H1 (cell line): ENCODE measurements around the gene CAPN9. TPM values are rescaled to one million over a fixed set of nuclear protein-coding genes. Genes with fewer than 3 reads are reported as not detected.

Experiments used
- CTCF ChIA-PET: fragments of 300-600 bp; sonication (Branson Sonifier 250); formaldehyde crosslinking; loops from one replicate; lab custom pipeline; 2021; ENCODE audit not compliant: partially characterized antibody; lab: Charles Lee
- POLR2A ChIA-PET: fragments of 300-600 bp; sonication (Branson Sonifier 250); formaldehyde crosslinking; loops from one replicate; lab custom pipeline; 2021; ENCODE audit warnings: inconsistent platforms; ENCODE audit not compliant: partially characterized antibody; lab: Charles Lee
- DNase-seq, 2 experiments: peaks; one replicate each; pipeline versions ENCODE4 v3.0.0 to v3.0.0-alpha.2; 2010 to 2022; ENCODE audit warnings: low spot score in 2 of 2, low read depth in 1 of 2, mixed read lengths in 1 of 2
- FAIRE-seq: peaks from 2 replicates; lab custom pipeline; 2011; peaks lifted over from hg19 to GRCh38; lab: Jason Lieb, UNC
- H2AFZ ChIP-seq: 2 replicates; pipeline ENCODE4 v1.8.1; 2012; ENCODE audit warnings: low read length, inconsistent platforms
- H2AK5ac ChIP-seq: 2 replicates; pipeline ENCODE4 v1.6.1; 2013; ENCODE audit warnings: low read depth, low read length
- H2BK120ac ChIP-seq: replicated peaks from 2 replicates; pipeline ENCODE3; 2013; ENCODE audit warnings: low read depth, low read length, inconsistent platforms
- H2BK12ac ChIP-seq: 2 replicates; pipeline ENCODE4 v1.6.1; 2013; ENCODE audit warnings: low read depth, low read length
- H2BK15ac ChIP-seq: 2 replicates; pipeline ENCODE4 v1.6.1; 2013; ENCODE audit warnings: low read length
- H2BK20ac ChIP-seq: 2 replicates; pipeline ENCODE4 v1.6.1; 2013; ENCODE audit warnings: low read length
- H2BK5ac ChIP-seq: 2 replicates; pipeline ENCODE4 v1.6.1; 2013; ENCODE audit warnings: low read depth, low read length
- H3K14ac ChIP-seq: 2 replicates; pipeline ENCODE4 v1.6.1; 2013; ENCODE audit warnings: inconsistent platforms; ENCODE audit not compliant: insufficient read length
- H3K18ac ChIP-seq: 2 replicates; pipeline ENCODE4 v1.6.1; 2013; ENCODE audit warnings: low read length; ENCODE audit errors: extremely low read depth
- H3K23ac ChIP-seq: 2 replicates; pipeline ENCODE4 v1.6.1; 2013; ENCODE audit warnings: inconsistent platforms; ENCODE audit not compliant: insufficient read length
- H3K23me2 ChIP-seq: 2 replicates; pipeline ENCODE4 v1.6.1; 2013; ENCODE audit warnings: low read depth, low read length
- H3K27ac ChIP-seq: 2 replicates; pipeline ENCODE4 v1.6.1; 2011; ENCODE audit warnings: low read depth, low read length, inconsistent platforms
- H3K27me3 ChIP-seq, 4 experiments: replicated peaks in 1 of 4; 1 replicate in 1 of 4; 2 replicates in 3 of 4; pipeline versions ENCODE4 v1.6.1 to v1.8.1; 2011 to 2013; ENCODE audit warnings: low read length in 3 of 4, mild to moderate bottlenecking in 3 of 4, inconsistent platforms in 2 of 4, mixed read lengths in 2 of 4, moderate library complexity in 1 of 4; ENCODE audit not compliant: control insufficient read depth in 3 of 4, insufficient read depth in 3 of 4; ENCODE audit errors: extremely low read depth in 1 of 4
- H3K36me3 ChIP-seq, 4 experiments: 2 replicates each; pipeline versions ENCODE4 v1.6.1 to v1.8.1; 2011 to 2013; ENCODE audit warnings: mild to moderate bottlenecking in 4 of 4, low read length in 3 of 4, moderate library complexity in 2 of 4, control low read depth in 1 of 4, inconsistent platforms in 1 of 4; ENCODE audit not compliant: insufficient read depth in 4 of 4, control insufficient read depth in 2 of 4
- H3K4ac ChIP-seq: replicated peaks from 2 replicates; pipeline ENCODE3; 2013; ENCODE audit warnings: low read length, low read depth, mixed read lengths, inconsistent platforms; ENCODE audit not compliant: insufficient read length
- H3K4me1 ChIP-seq, 4 experiments: replicated peaks in 1 of 4; 1 replicate in 1 of 4; 2 replicates in 3 of 4; pipeline versions ENCODE4 v1.6.1 to v1.8.1; 2011 to 2013; ENCODE audit warnings: low read length in 3 of 4, inconsistent platforms in 2 of 4, mixed read lengths in 1 of 4; ENCODE audit not compliant: insufficient read depth in 4 of 4, control insufficient read depth in 3 of 4
- H3K4me2 ChIP-seq, 2 experiments: 2 replicates each; pipeline versions ENCODE4 v1.6.1 to v1.8.1; 2011 to 2013; ENCODE audit warnings: low read depth in 2 of 2, low read length in 2 of 2, control low read depth in 1 of 2, inconsistent platforms in 1 of 2, mild to moderate bottlenecking in 1 of 2; ENCODE audit not compliant: insufficient read depth in 1 of 2
- H3K4me3 ChIP-seq, 4 experiments: fragments of 200-600, 300-600 bp in 1 of 4; sonication (generic), shearing (Covaris generic), sonication (Bioruptor Twin) in 1 of 4; 2 replicates each; pipeline versions ENCODE4 v1.5.1 to v1.8.1; 2011 to 2016; ENCODE audit warnings: low read length in 4 of 4, low read depth in 3 of 4, control low read depth in 2 of 4, inconsistent platforms in 2 of 4, mild to moderate bottlenecking in 2 of 4, mixed read lengths in 1 of 4, moderate library complexity in 1 of 4; ENCODE audit not compliant: insufficient read depth in 2 of 4; ENCODE audit errors: extremely low read depth in 1 of 4
- H3K56ac ChIP-seq: replicated peaks from 2 replicates; pipeline ENCODE3; 2013; ENCODE audit warnings: low read depth, mild to moderate bottlenecking, mixed read lengths, low read length, inconsistent platforms; ENCODE audit not compliant: insufficient read length
- H3K79me1 ChIP-seq: 2 replicates; pipeline ENCODE4 v1.6.1; 2013; ENCODE audit warnings: low read depth, low read length, control low read depth
- H3K79me2 ChIP-seq, 2 experiments: 2 replicates each; pipeline versions ENCODE4 v1.6.1 to v1.8.1; 2012 to 2013; ENCODE audit warnings: low read length in 2 of 2, mild to moderate bottlenecking in 2 of 2, inconsistent platforms in 1 of 2; ENCODE audit not compliant: insufficient read depth in 2 of 2, control insufficient read depth in 1 of 2
- H3K9ac ChIP-seq, 4 experiments: replicated peaks in 1 of 4; 1 replicate in 1 of 4; 2 replicates in 3 of 4; pipeline versions ENCODE4 v1.6.1 to v1.8.1; 2011 to 2013; ENCODE audit warnings: low read depth in 3 of 4, low read length in 3 of 4, control low read depth in 2 of 4, mild to moderate bottlenecking in 2 of 4, moderate library complexity in 2 of 4, inconsistent platforms in 1 of 4; ENCODE audit errors: extremely low read depth in 1 of 4
- H3K9me3 ChIP-seq, 2 experiments: 2 replicates each; pipeline versions ENCODE4 v1.6.1 to v1.8.1; 2012 to 2013; ENCODE audit warnings: mild to moderate bottlenecking in 2 of 2, moderate library complexity in 2 of 2, control low read depth in 1 of 2, inconsistent platforms in 1 of 2, low read depth in 1 of 2, low read length in 1 of 2, mixed read lengths in 1 of 2; ENCODE audit not compliant: insufficient read depth in 2 of 2
- H4K20me1 ChIP-seq, 2 experiments: replicated peaks in 1 of 2; 2 replicates each; pipeline versions ENCODE3 to v1.8.1; 2011 to 2013; ENCODE audit warnings: inconsistent platforms in 2 of 2, low read length in 2 of 2, mild to moderate bottlenecking in 1 of 2; ENCODE audit not compliant: insufficient read depth in 2 of 2, control insufficient read depth in 1 of 2
- H4K5ac ChIP-seq: 2 replicates; pipeline ENCODE4 v1.6.1; 2013; ENCODE audit warnings: low read length, low read depth, mixed read lengths, inconsistent platforms; ENCODE audit not compliant: insufficient read length
- H4K8ac ChIP-seq: 2 replicates; pipeline ENCODE4 v1.8.0; 2013; ENCODE audit warnings: mild to moderate bottlenecking, moderate library complexity, low read length, inconsistent platforms; ENCODE audit not compliant: insufficient read depth; ENCODE audit errors: extremely low read depth
- H4K91ac ChIP-seq: replicated peaks from 2 replicates; pipeline ENCODE3; 2013; ENCODE audit warnings: low read length, mixed read lengths, inconsistent platforms; ENCODE audit not compliant: insufficient read length
- WGBS, 2 experiments: shearing (Covaris generic) in 1 of 2; methylation state at CpG; one replicate each; pipeline versions ENCODE4 v1.1.6 to v1.1.7; 2013 to 2015; ENCODE audit warnings: low lambda C conversion rate in 2 of 2, mixed read lengths in 2 of 2, inconsistent platforms in 1 of 2, low coverage in 1 of 2, missing lambda C conversion rate in 1 of 2; ENCODE audit not compliant: insufficient replicate concordance in 2 of 2, insufficient coverage in 1 of 2, insufficient read length in 1 of 2; ENCODE audit errors: extremely low coverage in 1 of 2, missing lambda C conversion rate in 1 of 2; 5-methylcytosine and 5-hydroxymethylcytosine counted together
- polyA plus RNA-seq, 7 experiments: library from polyadenylated mRNA; depleted of rRNA in 3 of 7; stranded (reverse) in 5 of 7; unstranded in 2 of 7; fragments of >200 nt in 5 of 7; fragments of 200-250 nt in 2 of 7; gene quantifications; 1 replicate in 5 of 7; 2 replicates in 1 of 7; 4 replicates in 1 of 7; pipeline versions ENCODE4 v1.2.1 to v1.2.3, GENCODE V29; 2011 to 2013; ENCODE audit warnings: missing spikeins in 2 of 7, mixed read lengths in 2 of 7
- total RNA-seq: library from RNA; stranded (reverse); fragmentation: NEBNext Ultra II Directional; extraction: Animal tissue kit (Norgen Biotek cat#: 25700); gene quantifications from 2 replicates; pipeline ENCODE4 v1.2.1, GENCODE V29; 2021

Gene CAPN9
- total and polyA plus RNA-seq, 2 of the 8 experiments (the other 6 are each of a cell fraction or from before 2014, with no cell fraction given), result 0.22 to 0.76 TPM

DNA sequence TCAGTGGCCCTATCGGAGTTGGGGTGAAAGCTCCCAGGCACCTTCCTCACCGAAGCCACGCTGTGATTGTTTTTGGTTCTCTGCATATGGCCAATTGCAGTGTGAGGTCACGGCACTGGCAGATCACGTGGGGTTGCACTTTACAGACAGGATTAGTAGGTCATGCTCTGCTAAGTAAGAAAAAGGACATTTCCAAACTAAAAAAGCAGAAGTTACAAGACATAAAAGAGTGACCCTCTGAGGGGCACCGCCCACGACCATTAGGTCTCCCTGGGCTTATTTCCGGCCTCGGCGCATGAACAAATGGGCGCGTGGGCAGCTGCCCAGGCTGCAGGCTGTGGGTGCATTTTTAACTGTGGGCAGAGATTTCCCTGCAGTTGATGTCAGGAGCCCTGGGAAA lies 2.0 kb downstream of the CAPN9 start:
- no peak for FAIRE-seq
- Histone ChIP-seq H3K27me3 (no peaks in the 10 kb centered on the region; a peak in 1 of 7 replicates), H3K36me3 (no peaks in the 10 kb centered on the region), H4K5ac (no peak overlapping the region), H3K4me1 (peaks cover 11 to 39% (median 26%) of the 10 kb centered on the region in 4 experiments), H3K56ac (no peak overlapping the region), H2BK5ac (peak overlapping the region; percentile 49; the same call in 1 of the 2 replicates), H2BK12ac (peak overlapping the region; percentile 86; the same call in 1 of the 2 replicates), H2BK20ac (no peak overlapping the region), H3K4ac (peak overlapping the region; percentile 57), H3K23ac (no peak overlapping the region), H2AFZ (no peak overlapping the region), H3K18ac (no peak overlapping the region; the same call in 1 of the 2 replicates), H2BK15ac (peak overlapping the region; percentile 93; the same call in 1 of the 2 replicates), H4K20me1 (no peaks in the 10 kb centered on the region), H4K8ac (no peak overlapping the region; the same call in 1 of the 2 replicates), H3K4me3 (no peak overlapping the region), H3K27ac (no peak overlapping the region), H3K79me1 (no peaks in the 10 kb centered on the region), H3K9ac (no peak overlapping the region), H2AK5ac (no peak overlapping the region), H2BK120ac (no peak overlapping the region), H3K23me2 (peaks cover 2% of the 10 kb centered on the region; the same call in 1 of the 2 replicates), H3K14ac (no peak overlapping the region), H3K4me2 (no peak overlapping the region), H3K9me3 (no peaks in the 10 kb centered on the region), H4K91ac (no peak overlapping the region), H3K79me2 (no peaks in the 10 kb centered on the region)
- 93% methylated on average over 12 of the region's 12 CpGs; no CpG with 5 or more reads in 1 of the 2 experiments for WGBS, 2 experiments
- DNase-seq, result no peak
- ChIA-PET POLR2A (no interaction called here), CTCF (no interaction called here)
